ENCODE data around the gene C1S.
"Not testable (repeated sequence)": the region's sequence is repeated elsewhere in the genome, so short reads cannot be mapped to it uniquely, and the experiment has no call there.

C1S gene

GRCh38 chr12:7060353-7060954 is at the start of gene C1S:
C1S (plus strand) TSS chr12:7060718; CDS start chr12:7061913, 1,195 bp downstream.
- Histone ChIP-seq H3K79me2 (ENCODE audit: insufficient read depth, low read length) (no peaks in the 10 kb centered on the region), H3K9ac (ENCODE audit: low read depth, low read length, poor library complexity, severe bottlenecking) (no peak within 1 kb of the TSS), H2AFZ (ENCODE audit: low read length) (no peak within 1 kb of the TSS; the same call in 1 of the 2 replicates), H3K4me1 (ENCODE audit: insufficient read depth, low read length, poor library complexity, severe bottlenecking) (no peaks in the 10 kb centered on the region), H3K4me3 (ENCODE audit: low read length, poor library complexity, severe bottlenecking) (no peak within 1 kb of the TSS), H3K9me2 (replicated peaks; ENCODE audit: low read depth, low read length) (no peaks in the 10 kb centered on the region), H3F3A (ENCODE audit: low read depth) (no peaks in the 10 kb centered on the region), H3K4me2 (ENCODE audit: low read depth, low read length, poor library complexity, severe bottlenecking) (no peak within 1 kb of the TSS), H3K27me3 (ENCODE audit: insufficient read depth, low read length, poor library complexity, severe bottlenecking) (no peaks in the 10 kb centered on the region), H3K36me3 (ENCODE audit: insufficient read depth, low read length) (no peaks in the 10 kb centered on the region), H3K9me3 (ENCODE audit: insufficient read depth, low read depth, low read length) (no peaks in the 10 kb centered on the region), H4K20me1 (ENCODE audit: insufficient read depth, low read length, poor library complexity, severe bottlenecking) (no peaks in the 10 kb centered on the region)
- no peak for TF ChIP-seq EZH2phosphoT487 (IDR thresholded peaks at IDR 0.05; ENCODE audit: borderline replicate concordance)
- TF ChIP-seq CTCF (conservative IDR thresholded peaks at IDR 0.05; ENCODE audit: low read length): no peak

- H3K4me2 ChIP-seq (ENCODE audit: low read depth, low read length, poor library complexity, severe bottlenecking); H3F3A ChIP-seq (ENCODE audit: low read depth); H3K27me3 ChIP-seq (ENCODE audit: insufficient read depth, low read length, poor library complexity, severe bottlenecking); H3K9me2 ChIP-seq (replicated peaks; ENCODE audit: low read depth, low read length); H3K9ac ChIP-seq (ENCODE audit: low read depth, low read length, poor library complexity, severe bottlenecking); H2AFZ ChIP-seq (ENCODE audit: low read length); H3K4me3 ChIP-seq (ENCODE audit: low read length, poor library complexity, severe bottlenecking); H3K36me3 ChIP-seq (ENCODE audit: insufficient read depth, low read length); H3K9me3 ChIP-seq (ENCODE audit: insufficient read depth, low read depth, low read length): not testable (repeated sequence)
- H4K20me1 ChIP-seq (ENCODE audit: insufficient read depth, low read length, poor library complexity, severe bottlenecking): peaks cover 12% of the 10 kb centered on the region
- H3K4me1 ChIP-seq (ENCODE audit: insufficient read depth, low read length, poor library complexity, severe bottlenecking): peaks cover 30% of the 10 kb centered on the region
- peaks cover 32% of the 10 kb centered on the region; the same call in 1 of the 2 replicates for H3K79me2 ChIP-seq (ENCODE audit: insufficient read depth, low read length)
Measured at GRCh38 chr12:7011398-7011797, 49.1 kb upstream of the C1S start.

GRCh38 chr12:7012024-7012607 is 48.4 kb upstream of the C1S start:
- H3K27me3 ChIP-seq (ENCODE audit: insufficient read depth, low read length, poor library complexity, severe bottlenecking): no peaks in the 10 kb centered on the region
- TF ChIP-seq CTCF (conservative IDR thresholded peaks at IDR 0.05; ENCODE audit: low read length) (no peak), EZH2phosphoT487 (IDR thresholded peaks at IDR 0.05; ENCODE audit: borderline replicate concordance) (no peak)

More at GRCh38 chr12:7012024-7012607, 48.4 kb upstream of the C1S start:
- H3K9me3 ChIP-seq (ENCODE audit: insufficient read depth, low read depth, low read length): no peaks in the 10 kb centered on the region
- peaks cover 37% of the 10 kb centered on the region for H3K4me1 ChIP-seq (ENCODE audit: insufficient read depth, low read length, poor library complexity, severe bottlenecking)
- no peaks in the 10 kb centered on the region for H3K36me3 ChIP-seq (ENCODE audit: insufficient read depth, low read length)
- H3K4me3 ChIP-seq (ENCODE audit: low read length, poor library complexity, severe bottlenecking): no peak overlapping the region
- H3K79me2 ChIP-seq (ENCODE audit: insufficient read depth, low read length): peaks cover 39% of the 10 kb centered on the region
- no peaks in the 10 kb centered on the region for H3K9me2 ChIP-seq (replicated peaks; ENCODE audit: low read depth, low read length)
- H2AFZ ChIP-seq (ENCODE audit: low read length): no peak overlapping the region
- peaks cover 17% of the 10 kb centered on the region for H4K20me1 ChIP-seq (ENCODE audit: insufficient read depth, low read length, poor library complexity, severe bottlenecking)
- H3F3A ChIP-seq (ENCODE audit: low read depth): no peaks in the 10 kb centered on the region; the same call in 1 of the 2 replicates
- peak overlapping the region; percentile 21 for H3K4me2 ChIP-seq (ENCODE audit: low read depth, low read length, poor library complexity, severe bottlenecking)
- H3K9ac ChIP-seq (ENCODE audit: low read depth, low read length, poor library complexity, severe bottlenecking): peak overlapping the region; percentile 24

Data from Loucy (cell line).